Hepatocyte (in vitro differentiated cells): ENCODE measurements around the gene SEZ6L2. TPM values are rescaled to one million over a fixed set of nuclear protein-coding genes. Genes with fewer than 3 reads are reported as not detected.

ENCODE experiments used
- DNase-seq: peaks from one replicate; pipeline ENCODE4 v3.0.0-alpha.2; 2016; ENCODE audit warnings: low spot score
- H2AFZ ChIP-seq: fragments of 200-600 bp; sonication (generic); 2 replicates; pipeline ENCODE4 v1.6.0; 2016; ENCODE audit warnings: antibody characterized with exemption, mild to moderate bottlenecking
- H3K27ac ChIP-seq: fragments of 200-600 bp; sonication (generic); 2 replicates; pipeline ENCODE4 v1.5.1; 2016; ENCODE audit warnings: mild to moderate bottlenecking
- H3K27me3 ChIP-seq: fragments of 200-600 bp; sonication (generic); 2 replicates; pipeline ENCODE4 v1.6.1; 2016
- H3K36me3 ChIP-seq: fragments of 200-600 bp; sonication (generic); replicated peaks from 2 replicates; pipeline ENCODE4 v1.5.1; 2016; ENCODE audit warnings: low read depth; ENCODE audit not compliant: insufficient read depth
- H3K4me1 ChIP-seq: fragments of 200-600 bp; sonication (generic); 2 replicates; pipeline ENCODE4 v1.5.1; 2016; ENCODE audit warnings: mild to moderate bottlenecking, moderate library complexity; ENCODE audit not compliant: insufficient read depth
- H3K4me2 ChIP-seq: fragments of 200-600 bp; sonication (generic); 2 replicates; pipeline ENCODE4 v1.6.0; 2016
- H3K4me3 ChIP-seq: fragments of 200-600 bp; sonication (generic); 2 replicates; pipeline ENCODE4 v1.5.1; 2016; ENCODE audit warnings: mild to moderate bottlenecking
- H3K79me2 ChIP-seq: fragments of 200-600 bp; sonication (generic); 2 replicates; pipeline ENCODE4 v1.6.0; 2017; ENCODE audit warnings: mild to moderate bottlenecking
- H3K9me2 ChIP-seq: fragments of 200-600 bp; sonication (generic); replicated peaks from 2 replicates; pipeline ENCODE4 v1.6.0; 2017; ENCODE audit warnings: mild to moderate bottlenecking; ENCODE audit not compliant: insufficient read depth
- H3K9me3 ChIP-seq: fragments of 200-600 bp; sonication (generic); 2 replicates; pipeline ENCODE4 v1.5.1; 2016; ENCODE audit warnings: low read depth, mild to moderate bottlenecking
- H4K20me1 ChIP-seq: fragments of 200-600 bp; sonication (generic); 2 replicates; pipeline ENCODE4 v1.6.0; 2016; ENCODE audit warnings: mild to moderate bottlenecking; ENCODE audit not compliant: insufficient read depth, poor library complexity, severe bottlenecking
- EZH2 ChIP-seq: fragments of 200-600 bp; sonication (generic); IDR thresholded peaks from 2 replicates; pipeline ENCODE4 v1.6.1; 2016; ENCODE audit warnings: antibody characterized with exemption, mild to moderate bottlenecking, borderline replicate concordance
- EZH2phosphoT487 ChIP-seq: fragments of 200-600 bp; sonication (generic); IDR thresholded peaks from one replicate; pipeline ENCODE4 v1.6.1; 2018; ENCODE audit warnings: antibody characterized with exemption, mild to moderate bottlenecking, low read depth, moderate library complexity; ENCODE audit not compliant: unreplicated experiment, severe bottlenecking
- WGBS: methylation state at CpG from one replicate; pipeline ENCODE4 v1.1.6; 2016; ENCODE audit warnings: low lambda C conversion rate; ENCODE audit errors: missing lambda C conversion rate; 5-methylcytosine and 5-hydroxymethylcytosine counted together
- polyA plus RNA-seq: library from polyadenylated mRNA; unstranded; fragments of >200 nt; fragmentation: Nextera tagmentation; extraction: Ambion mirVana; gene quantifications from 2 replicates; pipeline ENCODE4 v1.2.1, GENCODE V29; 2016
- total RNA-seq: library from RNA; depleted of rRNA; stranded (reverse); fragments of >200 nt; gene quantifications from 2 replicates; pipeline ENCODE4 v1.2.3, GENCODE V29; 2014
- TF ChIP-seq, protein P1 (sequence below): fragments of 200-600 bp; sonication (generic); IDR thresholded peaks from 2 replicates; pipeline ENCODE4 v1.5.1; 2016; ENCODE audit warnings: antibody characterized with exemption, mild to moderate bottlenecking; ENCODE audit not compliant: poor library complexity

Gene SEZ6L2
- total and polyA plus RNA-seq, 2 experiments from 2014 or later: 36.1 to 39.9 TPM

DNA sequence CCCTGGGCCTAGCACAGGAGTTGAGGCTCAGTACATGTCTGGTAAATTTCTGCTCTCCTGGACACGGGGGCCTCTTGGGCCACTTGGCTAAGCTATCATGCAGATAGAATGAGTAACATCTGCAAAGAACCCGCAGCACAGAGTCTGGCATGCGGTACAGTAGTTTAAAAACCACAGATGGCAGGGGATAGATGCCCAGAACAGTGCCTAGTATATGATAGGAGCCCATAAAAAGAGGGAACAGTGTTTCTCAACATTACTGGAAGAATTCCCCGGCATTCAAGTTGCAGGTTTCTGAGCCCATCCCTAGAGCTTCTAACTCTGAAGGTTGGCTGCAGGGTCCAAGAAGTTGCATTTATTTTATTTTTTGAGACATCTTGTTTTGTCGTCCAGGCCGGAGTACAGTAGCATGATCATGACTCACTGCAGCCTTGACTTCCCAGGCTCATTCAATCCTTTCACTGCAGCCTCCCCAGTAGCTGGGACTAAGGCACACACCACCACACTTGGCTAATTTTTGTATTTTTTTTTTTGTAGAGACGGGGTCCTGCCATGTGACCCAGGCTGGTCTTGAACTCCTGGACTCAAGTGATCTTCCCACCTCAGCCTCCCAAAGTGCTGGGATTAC is 42.1 kb downstream of the SEZ6L2 start:
- TF ChIP-seq, protein P1, sequence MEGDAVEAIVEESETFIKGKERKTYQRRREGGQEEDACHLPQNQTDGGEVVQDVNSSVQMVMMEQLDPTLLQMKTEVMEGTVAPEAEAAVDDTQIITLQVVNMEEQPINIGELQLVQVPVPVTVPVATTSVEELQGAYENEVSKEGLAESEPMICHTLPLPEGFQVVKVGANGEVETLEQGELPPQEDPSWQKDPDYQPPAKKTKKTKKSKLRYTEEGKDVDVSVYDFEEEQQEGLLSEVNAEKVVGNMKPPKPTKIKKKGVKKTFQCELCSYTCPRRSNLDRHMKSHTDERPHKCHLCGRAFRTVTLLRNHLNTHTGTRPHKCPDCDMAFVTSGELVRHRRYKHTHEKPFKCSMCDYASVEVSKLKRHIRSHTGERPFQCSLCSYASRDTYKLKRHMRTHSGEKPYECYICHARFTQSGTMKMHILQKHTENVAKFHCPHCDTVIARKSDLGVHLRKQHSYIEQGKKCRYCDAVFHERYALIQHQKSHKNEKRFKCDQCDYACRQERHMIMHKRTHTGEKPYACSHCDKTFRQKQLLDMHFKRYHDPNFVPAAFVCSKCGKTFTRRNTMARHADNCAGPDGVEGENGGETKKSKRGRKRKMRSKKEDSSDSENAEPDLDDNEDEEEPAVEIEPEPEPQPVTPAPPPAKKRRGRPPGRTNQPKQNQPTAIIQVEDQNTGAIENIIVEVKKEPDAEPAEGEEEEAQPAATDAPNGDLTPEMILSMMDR: no peak
- TF ChIP-seq EZH2phosphoT487: no peak
- TF ChIP-seq EZH2: no peak
- Histone ChIP-seq H3K9me2 (no peaks in the 10 kb centered on the region), H3K36me3 (no peaks in the 10 kb centered on the region), H2AFZ (no peak overlapping the region), H3K27ac (peak overlapping the region; percentile 30), H3K27me3 (no peaks in the 10 kb centered on the region), H3K9me3 (no peaks in the 10 kb centered on the region), H3K79me2 (peaks cover 16% of the 10 kb centered on the region), H3K4me3 (no peak overlapping the region), H3K4me2 (no peak overlapping the region), H3K4me1 (peaks cover 20% of the 10 kb centered on the region), H4K20me1 (no peaks in the 10 kb centered on the region)
- no peak for DNase-seq
- WGBS: 74% methylated on average over 7 of the region's 7 CpGs

DNA sequence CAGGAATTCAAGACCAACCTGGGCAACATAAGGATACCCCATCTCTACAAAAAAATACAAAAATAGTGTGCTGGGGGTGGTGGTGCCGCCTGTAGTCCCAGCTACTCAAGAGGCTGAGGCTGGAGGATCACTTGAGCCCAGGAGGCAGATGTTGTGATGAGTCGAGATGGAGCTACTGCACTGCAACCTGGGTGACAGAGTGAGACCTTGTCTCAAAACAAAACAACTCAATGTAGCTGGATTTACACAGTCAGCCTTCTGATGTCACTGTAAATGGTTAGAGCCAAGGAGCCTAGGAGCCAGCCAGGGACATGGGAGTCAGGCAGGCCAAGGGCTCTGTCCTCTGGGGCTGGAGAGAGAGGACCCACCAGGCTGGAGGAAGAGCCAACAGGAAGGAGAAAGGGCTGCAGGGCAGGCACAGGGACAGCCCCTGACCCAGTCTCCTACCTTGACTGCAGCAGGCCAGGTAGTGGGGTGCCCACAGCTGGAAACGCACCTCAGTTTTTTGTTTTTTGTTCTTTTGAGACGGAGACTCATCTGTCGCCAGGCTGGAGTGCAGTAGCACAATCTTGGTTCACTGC is 44.7 kb downstream of the SEZ6L2 start:
- H3K4me3 ChIP-seq: no peak overlapping the region
- H3K36me3 ChIP-seq: no peaks in the 10 kb centered on the region
- H2AFZ ChIP-seq: no peak overlapping the region
- H3K27me3 ChIP-seq: no peaks in the 10 kb centered on the region
- H3K4me1 ChIP-seq: peaks cover 6% of the 10 kb centered on the region
- no peaks in the 10 kb centered on the region for H3K79me2 ChIP-seq
- no peak for TF ChIP-seq EZH2
- TF ChIP-seq, protein P1: no peak
- no peak for TF ChIP-seq EZH2phosphoT487
- no peaks in the 10 kb centered on the region for H3K9me2 ChIP-seq
- no peaks in the 10 kb centered on the region for H3K9me3 ChIP-seq
- 93% methylated on average over 5 of the region's 5 CpGs for WGBS
- no peak overlapping the region for H3K4me2 ChIP-seq
- H4K20me1 ChIP-seq: no peaks in the 10 kb centered on the region
- no peak overlapping the region for H3K27ac ChIP-seq
- no peak for DNase-seq

DNA sequence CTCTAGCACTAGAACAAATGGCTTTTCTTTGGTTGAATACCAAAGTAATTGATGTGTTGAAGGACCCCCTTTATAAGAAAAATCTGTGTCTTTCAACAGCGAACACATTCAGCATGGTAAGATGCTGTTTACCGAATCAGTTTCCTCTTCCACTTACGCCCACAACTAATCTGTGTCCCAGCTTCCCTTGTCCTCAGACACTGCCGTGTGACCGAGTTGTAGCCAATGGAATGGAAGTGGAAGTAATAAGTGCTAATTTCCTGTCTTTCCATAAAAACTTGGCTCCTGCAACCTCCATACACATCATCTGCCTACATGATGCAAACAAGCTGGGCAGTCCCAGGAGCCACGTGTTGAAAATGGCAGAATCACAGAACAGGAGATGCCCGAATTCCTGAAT is 46.7 kb downstream of the SEZ6L2 start:
- Histone ChIP-seq H3K9me2 (no peaks in the 10 kb centered on the region), H3K36me3 (no peaks in the 10 kb centered on the region), H3K27me3 (no peaks in the 10 kb centered on the region), H3K4me1 (peaks cover 6% of the 10 kb centered on the region), H4K20me1 (no peaks in the 10 kb centered on the region), H3K9me3 (no peaks in the 10 kb centered on the region), H3K4me2 (no peak overlapping the region), H3K27ac (no peak overlapping the region), H2AFZ (no peak overlapping the region), H3K4me3 (no peak overlapping the region), H3K79me2 (no peaks in the 10 kb centered on the region)
- WGBS: 74% methylated on average over 7 of the region's 7 CpGs
- TF ChIP-seq, protein P1: no peak
- TF ChIP-seq EZH2 (no peak), EZH2phosphoT487 (no peak)
- no peak for DNase-seq
